NAMALWA (cell line): ENCODE results near the gene EIF4G3.
"Not testable (repeated sequence)": the region's sequence is repeated elsewhere in the genome, so short reads cannot be mapped to it uniquely, and the experiment has no call there.

Experiments
- DNase-seq: peaks from one replicate; pipeline ENCODE4 v3.0.0-alpha.2; 2015; ENCODE audit warnings: low spot score

Gene EIF4G3

DNA sequence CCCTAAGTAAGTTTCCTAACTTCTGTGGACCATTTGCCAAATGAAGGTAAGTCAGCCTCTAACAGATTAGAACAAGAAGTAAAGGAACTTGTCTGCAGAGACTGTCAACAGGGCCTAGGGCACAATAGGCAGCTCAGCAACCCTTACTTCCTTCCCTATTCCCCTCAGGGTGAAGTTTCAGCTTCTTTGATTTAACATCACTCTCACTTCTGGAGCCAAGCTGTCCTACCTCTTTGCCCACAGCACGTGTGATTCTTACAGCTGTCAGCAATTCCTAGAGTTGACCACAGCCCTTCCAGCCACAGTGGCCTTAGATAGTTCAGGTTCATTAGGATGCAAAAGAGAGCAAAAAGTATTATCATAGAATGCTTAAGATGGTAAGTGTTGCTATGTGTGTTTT, 7.6 kb upstream of the EIF4G3 start:
- DNase-seq = peak; percentile 40

DNA sequence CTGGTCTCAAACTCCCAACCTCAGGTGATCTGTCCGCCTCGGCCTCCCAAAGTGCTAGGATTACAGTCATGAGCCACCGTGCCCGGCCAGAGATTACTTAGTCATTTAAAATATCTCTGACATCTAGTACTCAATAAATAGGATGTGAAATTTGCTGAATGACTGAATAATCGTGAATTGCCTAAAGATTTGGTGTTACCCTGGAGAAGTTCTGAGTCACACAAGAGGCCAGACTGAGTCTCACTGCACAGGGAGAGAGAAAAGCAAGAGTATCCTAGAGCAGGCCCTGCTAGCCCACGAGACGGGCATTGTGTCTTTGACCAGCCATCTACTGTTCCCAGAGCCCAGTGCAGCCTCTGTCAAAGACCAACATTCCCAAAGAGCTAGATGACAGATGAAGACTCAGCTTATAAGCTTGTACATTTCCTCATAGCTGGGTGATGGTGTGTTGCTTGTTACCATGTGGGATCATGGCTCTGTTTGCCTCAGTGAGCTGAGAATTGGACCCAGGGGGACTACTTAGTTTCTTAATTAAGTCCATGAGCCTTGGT, 5.6 kb upstream of the EIF4G3 start:
- DNase-seq = no peak

DNA sequence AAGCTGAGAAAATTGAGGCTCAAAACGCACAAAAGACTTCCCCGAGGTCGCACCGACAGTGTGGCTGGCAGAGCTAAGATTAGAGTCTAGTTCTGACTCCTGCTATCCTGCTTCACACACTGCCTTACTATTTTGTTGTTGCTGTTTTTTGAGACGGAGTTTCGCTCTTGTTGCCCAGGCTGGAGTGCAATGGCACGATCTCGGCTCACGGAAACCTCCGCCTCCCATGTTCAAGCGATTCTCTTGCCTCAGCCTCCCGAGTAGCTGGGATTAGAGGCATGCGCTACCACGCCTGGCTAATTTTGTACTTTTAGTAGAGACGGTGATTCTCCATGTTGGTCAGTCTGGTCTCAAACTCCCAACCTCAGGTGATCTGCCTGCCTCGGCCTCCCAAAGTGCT, 1.6 kb upstream of the EIF4G3 start:
- not testable (repeated sequence) for DNase-seq

DNA sequence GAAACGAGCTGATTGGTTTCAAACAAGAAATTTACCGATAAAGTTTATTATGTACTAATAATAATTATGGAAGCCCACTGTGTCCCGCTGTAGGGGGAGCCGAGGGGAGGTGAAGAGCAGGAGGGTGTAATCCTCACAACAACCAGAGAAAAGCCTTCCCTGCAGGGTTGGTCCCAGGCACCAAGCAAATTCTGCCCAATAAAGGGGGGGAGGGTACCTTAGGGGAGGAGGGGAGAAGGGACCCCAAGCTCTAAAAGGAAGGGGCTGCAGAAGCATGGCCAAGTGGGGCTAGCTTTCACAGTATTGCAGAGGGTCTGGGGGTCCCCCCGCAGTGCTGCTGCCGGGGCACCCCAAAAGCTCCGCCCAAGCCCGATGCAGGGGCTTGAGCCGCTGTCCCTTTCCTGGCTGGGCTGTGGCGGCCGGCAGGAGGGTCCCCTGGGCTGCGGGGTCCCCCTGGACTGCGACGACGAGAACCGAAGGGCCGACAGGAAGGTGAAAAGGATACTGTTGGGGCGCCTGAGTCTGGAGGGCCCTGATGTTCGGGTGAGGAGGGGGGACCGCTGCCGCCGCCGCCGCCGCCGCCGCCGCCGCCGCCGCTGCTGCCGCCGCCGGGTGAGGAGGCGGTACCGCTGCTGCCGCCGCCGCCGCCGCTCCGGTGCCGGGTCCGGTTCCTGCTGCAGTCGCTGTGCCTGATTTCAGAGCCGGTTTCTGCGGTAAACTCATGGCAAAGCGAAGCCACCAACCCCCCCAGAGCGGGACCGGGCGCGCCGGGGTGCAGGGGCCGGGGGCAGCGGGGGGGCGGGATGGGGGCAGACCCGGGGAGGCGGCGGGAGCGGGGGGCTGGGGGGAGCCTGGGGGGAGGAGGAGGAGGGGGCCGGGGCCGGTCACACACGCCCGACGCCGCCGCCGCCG, 771 bp downstream of the EIF4G3 start:
- peak; percentile 62 for DNase-seq

DNA sequence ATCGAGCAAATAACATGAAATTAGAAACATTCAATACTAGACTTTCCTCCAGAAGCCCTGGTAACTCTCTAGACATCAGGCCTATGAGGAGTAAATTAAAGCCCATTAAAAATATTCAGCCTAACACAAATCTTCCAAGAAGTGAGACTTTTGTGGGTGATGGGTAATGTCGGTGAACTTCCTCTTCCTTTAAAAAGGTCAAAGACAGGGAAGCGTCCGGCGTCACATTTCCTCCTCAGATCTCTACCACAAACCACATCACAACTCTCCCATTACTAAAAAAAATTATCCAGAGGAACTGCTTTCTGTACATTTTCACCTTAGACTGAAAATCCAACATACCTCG, 1.4 kb downstream of the EIF4G3 start:
- peak; percentile 59 for DNase-seq

DNA sequence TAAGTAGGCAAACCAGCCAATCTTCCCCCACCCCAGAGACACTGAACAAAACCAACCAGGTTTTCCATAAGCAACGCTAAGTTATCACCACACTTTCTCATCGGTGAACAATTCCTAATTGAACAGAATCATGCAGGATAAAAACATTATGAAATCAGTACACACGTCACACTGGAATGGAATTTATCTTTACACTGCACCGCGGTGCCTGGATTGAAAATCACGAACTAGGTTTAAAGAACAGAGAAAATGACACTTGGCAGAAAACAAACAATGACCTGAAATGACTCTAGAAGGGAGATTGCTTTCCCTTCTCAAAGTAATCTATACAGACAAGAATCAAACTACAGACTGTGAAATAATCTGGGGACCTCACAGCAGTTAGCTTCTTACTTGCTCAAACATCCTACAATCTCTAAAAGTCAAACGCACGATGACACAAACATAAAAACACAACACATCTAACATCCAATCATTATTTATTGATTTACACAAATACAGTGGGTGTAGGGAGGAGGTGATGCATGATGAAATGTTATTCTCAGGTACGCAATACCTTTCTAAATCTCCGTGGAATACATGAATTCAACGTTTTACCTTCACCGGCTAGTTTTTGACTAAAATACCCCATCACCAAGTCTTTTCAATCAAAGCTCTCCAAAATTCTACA, 1.9 kb downstream of the EIF4G3 start:
- DNase-seq = no peak

DNA sequence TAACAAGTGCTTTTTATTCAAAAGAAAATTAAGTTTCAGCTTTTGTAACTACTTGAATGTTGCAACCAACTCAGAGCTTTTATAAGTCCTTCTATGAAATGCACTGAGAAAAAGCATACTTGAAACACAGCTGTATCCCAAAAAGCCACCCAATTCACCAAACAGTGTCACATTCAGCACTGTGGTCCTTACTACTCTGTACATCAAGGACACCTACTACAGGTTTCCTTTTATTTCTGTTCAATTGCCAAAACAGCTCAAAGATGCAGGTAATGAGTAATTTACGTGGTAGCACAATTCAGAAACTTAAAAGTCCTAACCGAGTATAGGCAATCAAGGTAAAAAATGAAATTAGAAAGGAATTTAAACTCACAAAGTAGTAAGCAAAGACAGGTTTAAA, 2.5 kb downstream of the EIF4G3 start:
- DNase-seq = no peak

DNA sequence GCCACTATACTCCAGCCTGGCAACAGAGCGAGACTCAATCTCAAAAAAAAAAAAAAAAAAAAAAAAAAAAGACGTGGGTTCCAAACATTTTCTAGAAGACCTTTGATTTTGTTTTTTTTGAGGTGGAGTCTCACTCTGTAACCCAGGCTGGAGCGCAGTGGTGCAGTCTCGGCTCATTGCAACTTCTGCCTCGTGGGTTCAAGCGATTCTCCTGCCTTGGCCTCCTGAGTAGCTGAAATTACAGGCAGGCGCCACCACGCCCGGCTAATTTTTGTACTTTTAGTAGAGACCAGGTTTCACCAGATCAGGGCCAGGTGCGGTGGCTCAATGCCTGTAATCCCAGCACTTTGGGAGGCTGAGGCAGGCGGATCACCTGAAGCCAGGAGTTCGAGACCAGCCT, 3.6 kb downstream of the EIF4G3 start:
- DNase-seq = not testable (repeated sequence)

DNA sequence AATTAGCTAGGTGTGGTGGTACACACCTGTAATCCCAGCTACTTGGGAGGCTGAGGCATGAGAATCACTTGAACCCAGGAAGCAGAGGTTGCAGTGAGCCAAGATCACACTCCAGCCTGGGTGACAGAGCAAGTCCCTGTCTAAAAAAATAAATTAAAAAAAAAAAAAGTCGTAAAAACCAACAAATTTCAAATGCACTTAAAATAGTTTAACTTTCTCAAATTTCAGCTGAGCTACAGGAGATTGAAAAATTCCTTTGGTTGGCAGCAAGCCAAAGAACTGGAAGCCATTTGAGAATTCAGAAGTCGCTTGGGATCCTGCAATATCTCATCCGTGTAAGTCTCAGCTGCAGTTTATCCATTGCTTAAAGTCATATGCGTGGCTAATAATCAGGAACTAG, 5.9 kb downstream of the EIF4G3 start:
- not testable (repeated sequence) for DNase-seq

DNA sequence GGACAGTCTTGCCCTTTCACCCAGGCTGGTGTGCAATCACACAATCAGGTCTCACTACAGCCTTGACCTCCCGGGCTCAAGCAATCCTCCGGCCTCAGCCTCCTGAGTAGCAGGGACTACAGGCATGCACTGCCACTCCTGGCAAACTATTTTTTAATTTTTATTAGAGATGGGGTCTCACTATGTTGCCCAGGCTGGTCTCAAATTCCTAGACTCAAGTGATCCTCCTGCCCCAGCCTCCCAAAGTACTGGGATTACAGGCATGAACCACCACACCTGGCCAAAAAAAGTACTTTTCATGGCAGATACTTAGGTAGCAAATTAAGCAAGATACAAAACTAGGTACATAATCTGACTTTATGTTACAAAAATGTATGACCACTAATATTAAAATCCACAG, 8.3 kb downstream of the EIF4G3 start:
- DNase-seq = no peak

DNA sequence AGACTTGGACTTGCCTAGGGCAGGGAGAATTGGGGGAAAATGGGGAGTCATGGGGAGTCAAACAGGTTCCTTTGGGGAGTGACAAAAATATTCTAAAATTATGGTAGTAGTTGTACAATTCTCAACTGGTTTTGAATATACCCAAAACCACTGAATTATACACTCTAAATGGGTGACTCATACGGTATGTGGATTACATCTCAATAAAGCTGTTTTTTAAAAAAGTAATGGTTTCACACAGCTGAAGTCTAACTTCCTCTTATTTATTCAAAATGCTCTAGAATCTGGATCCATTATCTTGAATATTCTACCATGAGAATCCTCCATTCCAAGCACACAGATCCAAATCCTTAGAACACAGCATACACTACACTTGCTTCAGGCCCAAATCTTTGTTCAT, 11.1 kb downstream of the EIF4G3 start:
- DNase-seq = peak; percentile 31

DNA sequence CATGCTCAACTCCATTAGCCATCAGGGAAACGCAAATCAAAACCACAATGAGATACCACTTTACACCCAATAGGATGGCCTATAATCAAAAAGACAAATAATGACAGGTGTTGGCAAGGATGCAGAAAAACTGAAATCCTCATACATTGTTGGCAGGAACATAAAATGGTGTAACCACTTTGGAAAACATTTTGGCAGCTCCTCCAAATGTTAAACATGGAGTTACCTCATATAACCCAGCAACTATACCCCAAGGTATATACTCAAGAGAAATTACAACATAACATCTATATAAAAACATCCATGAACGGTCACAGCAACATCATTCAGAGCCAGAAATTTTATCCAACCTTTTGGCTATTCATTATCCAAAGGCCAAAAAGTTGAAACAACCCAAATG, 11.6 kb downstream of the EIF4G3 start:
- no peak for DNase-seq

DNA sequence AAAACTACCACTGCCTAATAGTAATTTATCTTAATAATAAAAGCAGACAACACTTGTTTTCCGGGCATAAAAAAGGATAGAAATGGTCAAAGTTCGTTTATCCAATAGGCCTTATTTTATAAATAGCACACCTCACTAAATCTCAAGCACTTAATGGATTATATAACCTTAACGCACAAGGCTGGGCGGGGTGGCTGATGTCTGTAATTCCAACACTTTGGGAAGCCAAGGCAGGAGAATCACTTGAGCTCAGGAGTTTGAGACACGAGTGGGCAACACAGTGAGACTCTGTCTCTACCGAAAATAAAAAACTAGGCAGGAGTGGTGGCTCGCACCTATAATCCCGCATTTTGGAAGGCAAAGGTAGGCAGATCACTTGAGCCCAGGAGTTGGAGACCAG, 12.4 kb downstream of the EIF4G3 start:
- no peak for DNase-seq

DNA sequence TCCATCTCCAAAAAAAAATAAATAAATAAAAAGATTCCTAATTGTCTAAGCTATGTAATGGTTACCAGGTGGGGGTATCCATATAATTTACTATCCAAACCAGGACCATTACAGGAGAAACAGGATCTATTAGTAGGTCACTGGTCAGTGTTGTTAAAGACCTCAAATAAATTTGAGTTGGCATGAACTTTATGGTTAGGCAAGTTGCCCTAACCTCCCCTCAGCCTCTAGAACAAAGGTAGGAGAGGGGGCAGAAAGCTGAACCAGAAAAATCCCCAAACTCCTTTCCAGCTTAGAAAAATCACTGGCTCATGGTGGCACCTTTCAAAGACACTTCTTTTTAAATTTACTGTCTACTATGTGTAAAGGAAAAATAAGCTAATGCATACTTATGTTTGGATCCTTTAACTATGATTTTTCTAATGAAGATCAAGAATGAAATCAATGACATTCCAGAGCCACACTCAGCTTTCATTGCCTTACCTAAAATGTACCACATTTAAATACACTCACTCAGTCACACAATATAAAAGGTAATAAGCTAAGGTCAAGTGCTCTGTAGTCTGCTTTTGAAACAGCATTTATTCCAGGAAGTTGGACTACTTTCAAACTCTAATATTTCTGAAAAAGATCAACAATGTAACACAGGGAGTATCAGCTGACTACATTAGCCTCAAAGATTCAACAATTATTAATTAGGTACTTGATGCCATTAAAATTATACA, 13.8 kb downstream of the EIF4G3 start:
- DNase-seq = no peak

DNA sequence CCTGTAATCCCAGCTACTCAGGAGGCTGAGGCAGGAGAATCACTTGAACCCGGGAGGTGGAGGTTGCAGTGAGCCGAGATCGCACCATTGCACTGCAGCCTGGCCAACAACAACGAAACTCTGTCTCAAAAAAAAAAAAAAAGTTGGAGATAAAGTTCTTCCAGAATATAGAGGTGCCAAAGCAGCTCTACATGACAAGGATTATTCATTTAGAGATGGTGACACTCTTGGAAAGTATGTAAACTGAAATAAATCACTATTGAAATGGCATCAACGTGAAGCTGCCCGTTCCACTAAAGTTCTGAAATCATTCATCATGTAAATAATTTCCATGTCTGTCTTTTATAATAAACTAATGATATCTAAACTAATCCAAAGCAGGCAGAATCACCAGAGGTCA, 14.9 kb downstream of the EIF4G3 start:
- DNase-seq = no peak

DNA sequence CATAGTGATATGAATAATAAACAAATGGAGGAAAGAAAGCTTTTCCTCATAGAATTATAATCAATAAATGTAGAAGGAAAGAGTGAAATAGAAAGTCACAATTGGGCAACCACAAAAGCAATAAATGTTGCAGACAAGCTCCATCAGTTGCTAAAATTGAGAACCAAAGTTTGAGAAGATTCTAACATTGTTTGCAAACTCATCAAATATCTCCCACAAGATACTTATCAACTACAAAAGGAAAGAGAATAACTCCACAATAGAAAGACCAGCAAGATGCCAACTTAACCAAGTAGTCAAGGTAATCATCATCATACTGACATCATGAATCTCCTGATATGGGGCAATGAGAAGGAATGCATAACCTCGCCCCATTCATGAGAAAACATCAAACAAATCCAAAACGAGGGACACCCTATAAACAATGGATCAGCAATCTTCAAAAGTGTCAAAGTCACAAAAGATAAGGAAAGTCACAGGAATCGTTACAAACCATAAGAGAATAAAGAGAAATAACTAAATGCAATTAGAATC, 16.4 kb downstream of the EIF4G3 start:
- DNase-seq = no peak

DNA sequence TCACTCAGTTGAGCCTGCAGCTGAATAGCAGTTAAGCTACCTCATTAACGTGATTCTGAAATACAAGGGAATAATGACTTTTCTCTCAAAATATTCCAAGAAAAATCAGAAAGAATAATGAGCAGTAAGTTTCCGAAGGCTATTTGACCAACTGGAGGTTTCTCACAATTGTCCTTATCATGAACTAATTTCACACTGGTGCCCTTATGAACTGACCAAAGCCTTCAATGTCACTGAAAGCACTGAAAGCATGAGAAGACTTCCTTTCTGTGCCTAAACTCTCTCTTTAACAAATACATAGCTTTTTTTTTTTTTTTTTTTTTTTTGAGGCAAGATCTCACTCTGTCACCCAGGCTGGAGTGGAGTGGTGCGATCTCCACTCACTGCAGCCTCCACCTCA, 18.8 kb downstream of the EIF4G3 start:
- no peak for DNase-seq

DNA sequence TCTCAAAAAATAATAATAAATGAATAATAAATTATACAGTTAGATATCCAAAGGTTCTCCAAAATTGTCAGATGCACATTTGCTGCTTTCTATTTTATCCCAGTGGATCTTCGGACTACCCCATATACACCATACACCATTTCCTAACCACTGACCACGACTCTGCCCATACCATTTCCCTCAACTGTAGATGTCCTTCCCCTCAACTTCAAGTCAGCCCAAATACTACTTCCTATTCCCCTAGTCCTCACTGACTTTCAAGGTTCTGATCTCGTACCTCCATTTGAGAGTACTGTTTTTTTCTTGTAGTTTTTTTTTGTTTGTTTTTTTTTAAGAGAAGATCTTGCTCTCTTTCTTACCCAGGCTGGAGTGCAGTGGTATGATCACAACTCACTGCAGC, 19.6 kb downstream of the EIF4G3 start:
- DNase-seq = no peak

DNA sequence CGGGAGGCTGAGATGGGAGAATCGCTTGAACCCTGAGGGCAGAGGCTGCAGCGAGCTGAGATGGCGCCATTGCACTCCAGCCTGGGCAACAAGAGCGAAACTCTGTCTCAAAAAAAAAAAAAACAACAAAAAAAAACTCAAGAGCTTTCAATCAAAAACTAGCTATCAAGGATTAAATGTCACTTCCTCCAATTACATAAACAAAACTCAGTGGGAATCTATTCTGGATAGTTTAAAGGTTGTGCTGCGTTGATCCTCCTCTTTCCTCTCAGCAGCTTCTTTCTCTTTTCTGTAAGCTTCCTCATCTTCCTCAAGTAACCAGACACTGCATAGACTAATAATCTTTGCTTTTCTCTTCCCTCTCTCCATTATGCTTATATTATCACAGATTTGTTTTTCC, 20.7 kb downstream of the EIF4G3 start:
- no peak for DNase-seq

DNA sequence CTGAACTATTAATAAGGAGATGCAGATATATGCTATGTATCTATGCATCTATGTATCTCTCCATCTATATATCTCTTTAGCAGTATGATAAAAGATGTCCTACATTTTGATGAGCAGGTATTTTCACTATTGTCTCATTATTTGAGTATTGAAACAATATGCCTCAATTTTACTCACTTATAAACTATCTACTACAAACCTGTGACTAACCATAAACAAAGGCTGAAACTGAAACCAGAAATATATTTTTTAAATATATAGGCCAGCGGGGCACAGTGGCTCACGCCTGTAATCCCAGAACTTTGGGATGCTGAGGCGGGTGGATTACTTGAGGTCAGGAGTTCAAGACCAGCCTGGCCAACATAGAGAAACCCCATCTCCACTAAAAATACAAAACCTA, 22.0 kb downstream of the EIF4G3 start:
- no peak for DNase-seq

DNA sequence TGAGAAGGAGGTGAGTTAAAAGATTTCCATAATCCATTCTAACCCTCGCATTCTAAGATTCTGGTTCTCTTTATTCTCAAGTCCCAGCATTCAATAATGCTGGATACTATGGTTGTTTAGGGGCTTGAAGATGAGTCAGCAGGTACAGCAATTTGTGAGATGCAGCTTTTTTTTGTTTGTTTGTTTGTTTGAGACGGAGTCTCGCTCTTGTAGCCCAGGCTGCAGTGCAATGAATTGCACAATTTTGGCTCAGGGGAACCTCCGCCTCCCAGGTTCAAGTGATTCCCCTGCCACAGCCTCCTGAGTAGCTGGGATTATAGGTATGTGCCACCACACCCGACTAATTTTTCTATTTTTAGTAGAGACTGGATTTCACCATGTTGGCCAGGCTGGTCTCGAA, 23.3 kb downstream of the EIF4G3 start:
- no peak for DNase-seq

DNA sequence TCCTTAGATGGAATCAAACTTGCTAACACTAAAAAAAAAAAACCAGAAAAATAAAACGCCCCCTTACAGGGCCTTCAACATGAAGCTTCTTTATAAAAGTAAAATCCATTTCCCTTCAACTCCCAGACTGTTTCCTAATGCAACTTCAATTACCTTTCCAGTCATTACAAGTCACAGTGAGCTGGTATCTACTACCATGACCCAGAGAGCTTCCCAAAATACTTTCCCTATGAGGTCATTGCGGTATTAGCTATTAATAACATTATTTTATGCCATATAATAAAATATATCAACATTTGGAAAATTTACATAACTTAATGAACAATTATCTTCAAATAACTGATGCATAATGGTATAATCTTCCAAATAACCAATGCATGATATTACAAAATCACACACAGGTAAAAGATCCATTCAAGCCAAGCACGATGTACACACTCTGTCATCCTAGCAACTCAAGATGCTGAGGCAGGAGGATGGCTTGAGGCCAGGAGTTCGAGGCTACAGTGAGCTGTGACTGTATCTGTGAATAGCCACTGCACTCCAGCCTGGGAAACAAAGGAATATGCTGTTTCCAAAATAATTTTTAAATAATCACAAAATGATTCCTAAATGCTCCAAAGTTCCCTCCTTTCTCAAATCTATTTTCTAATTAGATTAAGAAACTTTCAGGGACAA, 24.1 kb downstream of the EIF4G3 start:
- no peak for DNase-seq
